ENCODE measurements around the gene TMEM72. TPM values are rescaled to one million over a fixed set of nuclear protein-coding genes. Genes with fewer than 3 reads are reported as not detected.

Gene TMEM72
- polyA plus RNA-seq, 1 donor from 2014 or later = 1.4 TPM

DNA sequence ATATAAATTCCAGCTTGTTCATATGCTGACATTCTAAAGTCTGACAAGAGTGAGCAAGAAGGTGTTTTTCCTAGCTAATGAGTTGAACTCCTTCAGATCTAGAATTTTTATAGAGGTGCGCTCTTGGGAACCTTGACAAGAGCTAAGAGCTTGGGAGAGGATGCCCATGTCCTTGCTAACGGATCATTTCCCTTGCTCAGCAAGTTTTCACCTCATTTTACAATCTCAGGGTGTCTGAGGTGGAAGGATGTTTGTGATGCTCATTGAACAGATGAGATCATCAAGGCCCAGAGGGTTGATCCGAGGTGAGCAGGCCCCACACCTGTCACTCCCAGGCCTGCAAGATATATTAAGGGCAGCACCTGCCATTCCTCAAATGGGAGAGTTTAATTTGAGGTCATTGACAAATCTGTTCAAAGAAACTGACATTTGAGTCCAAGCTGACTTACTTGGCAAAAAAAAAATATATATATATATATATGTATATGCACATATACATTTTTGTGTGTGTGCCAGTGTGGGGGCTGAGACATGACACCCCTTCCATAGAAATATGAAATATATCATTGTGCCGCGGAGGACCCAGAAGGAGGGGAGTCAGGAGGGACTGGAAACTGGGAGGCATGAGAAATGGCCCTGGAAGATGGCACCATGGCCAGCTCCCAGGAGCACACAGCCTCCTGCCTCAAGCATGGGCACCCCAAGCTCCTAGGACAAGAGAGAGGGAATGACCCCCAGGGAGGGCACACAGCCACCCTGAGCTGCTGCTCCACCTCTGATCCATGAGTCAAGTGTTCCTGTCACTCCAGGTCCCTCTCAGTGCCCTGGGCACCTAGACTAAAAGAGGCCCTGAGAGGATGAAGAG is 17.3 kb upstream of the TMEM72 start:
- Histone ChIP-seq H3K27me3 (ENCODE audit: insufficient read depth, low read depth, low read length) (no peaks in the 10 kb centered on the region), H3K4me3 (ENCODE audit: low read length) (no peak overlapping the region), H3K36me3 (ENCODE audit: insufficient read depth, low read length) (no peaks in the 10 kb centered on the region), H3K9me2 (ENCODE audit: insufficient read depth, low read length) (no peaks in the 10 kb centered on the region), H4K20me1 (ENCODE audit: insufficient read depth) (no peaks in the 10 kb centered on the region), H3K9ac (ENCODE audit: low read length) (no peak overlapping the region), H2AFZ (ENCODE audit: low read depth, low read length) (no peak overlapping the region), H3K9me3 (ENCODE audit: low read length) (no peaks in the 10 kb centered on the region), H3K4me2 (ENCODE audit: low read length) (no peak overlapping the region), H3F3A (ENCODE audit: insufficient read depth, low read length, poor library complexity, severe bottlenecking) (no peaks in the 10 kb centered on the region), H3K27ac (ENCODE audit: low read length) (no peak overlapping the region), H3K79me2 (replicated peaks; ENCODE audit: insufficient read depth, low read length) (no peaks in the 10 kb centered on the region)
- TF ChIP-seq CTCF (IDR thresholded peaks at IDR 0.05; ENCODE audit: poor library complexity, severe bottlenecking) (no peak), RAD21 (conservative IDR thresholded peaks at IDR 0.05) (no peak), POLR2AphosphoS5 (IDR thresholded peaks at IDR 0.05) (no peak), REST (IDR thresholded peaks at IDR 0.05; ENCODE audit: borderline replicate concordance) (no peak), TAF1 (IDR thresholded peaks at IDR 0.05; ENCODE audit: low read depth) (no peak), EZH2 (IDR thresholded peaks at IDR 0.05; ENCODE audit: borderline replicate concordance, insufficient read depth, low read length, poor library complexity, severe bottlenecking) (no peak), MXI1 (conservative IDR thresholded peaks at IDR 0.05; ENCODE audit: poor library complexity, severe bottlenecking) (no peak), EP300 (conservative IDR thresholded peaks at IDR 0.05; ENCODE audit: poor library complexity, severe bottlenecking) (no peak), SMC3 (conservative IDR thresholded peaks at IDR 0.05; ENCODE audit: poor library complexity) (no peak)

GRCh38 chr10:44894691-44895090 is 16.4 kb upstream of the TMEM72 start:
- no peaks in the 10 kb centered on the region for H3K9me2 ChIP-seq (ENCODE audit: insufficient read depth, low read length)
- no peaks in the 10 kb centered on the region for H3K36me3 ChIP-seq (ENCODE audit: insufficient read depth, low read length)
- no peak overlapping the region for H3K9ac ChIP-seq (ENCODE audit: low read length)
- no peak overlapping the region for H2AFZ ChIP-seq (ENCODE audit: low read depth, low read length)
- H3K79me2 ChIP-seq (replicated peaks; ENCODE audit: insufficient read depth, low read length) = no peaks in the 10 kb centered on the region
- no peaks in the 10 kb centered on the region for H4K20me1 ChIP-seq (ENCODE audit: insufficient read depth)
- TF ChIP-seq EZH2 (IDR thresholded peaks at IDR 0.05; ENCODE audit: borderline replicate concordance, insufficient read depth, low read length, poor library complexity, severe bottlenecking) (no peak), POLR2AphosphoS5 (IDR thresholded peaks at IDR 0.05) (no peak), RAD21 (conservative IDR thresholded peaks at IDR 0.05) (no peak), TAF1 (IDR thresholded peaks at IDR 0.05; ENCODE audit: low read depth) (no peak), CTCF (IDR thresholded peaks at IDR 0.05; ENCODE audit: poor library complexity, severe bottlenecking) (no peak), EP300 (conservative IDR thresholded peaks at IDR 0.05; ENCODE audit: poor library complexity, severe bottlenecking) (no peak), MXI1 (conservative IDR thresholded peaks at IDR 0.05; ENCODE audit: poor library complexity, severe bottlenecking) (no peak), SMC3 (conservative IDR thresholded peaks at IDR 0.05; ENCODE audit: poor library complexity) (no peak), REST (IDR thresholded peaks at IDR 0.05; ENCODE audit: borderline replicate concordance) (no peak)
- no peak overlapping the region for H3K27ac ChIP-seq (ENCODE audit: low read length)
- H3K27me3 ChIP-seq (ENCODE audit: insufficient read depth, low read depth, low read length) = no peaks in the 10 kb centered on the region
- no peak overlapping the region for H3K4me3 ChIP-seq (ENCODE audit: low read length)
- H3F3A ChIP-seq (ENCODE audit: insufficient read depth, low read length, poor library complexity, severe bottlenecking) = no peaks in the 10 kb centered on the region
- H3K9me3 ChIP-seq (ENCODE audit: low read length) = no peaks in the 10 kb centered on the region
- H3K4me2 ChIP-seq (ENCODE audit: low read length) = no peak overlapping the region

All from neural cell (in vitro differentiated cells).